H1 (cell line): ENCODE results near the gene SCNN1A. TPM values are rescaled to one million over a fixed set of nuclear protein-coding genes. Genes with fewer than 3 reads are reported as not detected.

Experiments
- CTCF ChIA-PET: fragments of 300-600 bp; sonication (Branson Sonifier 250); formaldehyde crosslinking; loops from one replicate; lab custom pipeline; 2021; ENCODE audit not compliant: partially characterized antibody; lab: Charles Lee
- POLR2A ChIA-PET: fragments of 300-600 bp; sonication (Branson Sonifier 250); formaldehyde crosslinking; loops from one replicate; lab custom pipeline; 2021; ENCODE audit warnings: inconsistent platforms; ENCODE audit not compliant: partially characterized antibody; lab: Charles Lee
- DNase-seq, 2 experiments: peaks; one replicate each; pipeline versions ENCODE4 v3.0.0 to v3.0.0-alpha.2; 2010 to 2022; ENCODE audit warnings: low spot score in 2 of 2, low read depth in 1 of 2, mixed read lengths in 1 of 2
- FAIRE-seq: peaks from 2 replicates; lab custom pipeline; 2011; peaks lifted over from hg19 to GRCh38; lab: Jason Lieb, UNC
- H2AFZ ChIP-seq: 2 replicates; pipeline ENCODE4 v1.8.1; 2012; ENCODE audit warnings: low read length, inconsistent platforms
- H2AK5ac ChIP-seq: 2 replicates; pipeline ENCODE4 v1.6.1; 2013; ENCODE audit warnings: low read depth, low read length
- H2BK120ac ChIP-seq: replicated peaks from 2 replicates; pipeline ENCODE3; 2013; ENCODE audit warnings: low read depth, low read length, inconsistent platforms
- H2BK12ac ChIP-seq: 2 replicates; pipeline ENCODE4 v1.6.1; 2013; ENCODE audit warnings: low read depth, low read length
- H2BK15ac ChIP-seq: 2 replicates; pipeline ENCODE4 v1.6.1; 2013; ENCODE audit warnings: low read length
- H2BK20ac ChIP-seq: 2 replicates; pipeline ENCODE4 v1.6.1; 2013; ENCODE audit warnings: low read length
- H2BK5ac ChIP-seq: 2 replicates; pipeline ENCODE4 v1.6.1; 2013; ENCODE audit warnings: low read depth, low read length
- H3K14ac ChIP-seq: 2 replicates; pipeline ENCODE4 v1.6.1; 2013; ENCODE audit warnings: inconsistent platforms; ENCODE audit not compliant: insufficient read length
- H3K18ac ChIP-seq: 2 replicates; pipeline ENCODE4 v1.6.1; 2013; ENCODE audit warnings: low read length; ENCODE audit errors: extremely low read depth
- H3K23ac ChIP-seq: 2 replicates; pipeline ENCODE4 v1.6.1; 2013; ENCODE audit warnings: inconsistent platforms; ENCODE audit not compliant: insufficient read length
- H3K23me2 ChIP-seq: 2 replicates; pipeline ENCODE4 v1.6.1; 2013; ENCODE audit warnings: low read depth, low read length
- H3K27ac ChIP-seq: 2 replicates; pipeline ENCODE4 v1.6.1; 2011; ENCODE audit warnings: low read depth, low read length, inconsistent platforms
- H3K27me3 ChIP-seq, 4 experiments: replicated peaks in 1 of 4; 1 replicate in 1 of 4; 2 replicates in 3 of 4; pipeline versions ENCODE4 v1.6.1 to v1.8.1; 2011 to 2013; ENCODE audit warnings: low read length in 3 of 4, mild to moderate bottlenecking in 3 of 4, inconsistent platforms in 2 of 4, mixed read lengths in 2 of 4, moderate library complexity in 1 of 4; ENCODE audit not compliant: control insufficient read depth in 3 of 4, insufficient read depth in 3 of 4; ENCODE audit errors: extremely low read depth in 1 of 4
- H3K36me3 ChIP-seq, 4 experiments: 2 replicates each; pipeline versions ENCODE4 v1.6.1 to v1.8.1; 2011 to 2013; ENCODE audit warnings: mild to moderate bottlenecking in 4 of 4, low read length in 3 of 4, moderate library complexity in 2 of 4, control low read depth in 1 of 4, inconsistent platforms in 1 of 4; ENCODE audit not compliant: insufficient read depth in 4 of 4, control insufficient read depth in 2 of 4
- H3K4ac ChIP-seq: replicated peaks from 2 replicates; pipeline ENCODE3; 2013; ENCODE audit warnings: low read length, low read depth, mixed read lengths, inconsistent platforms; ENCODE audit not compliant: insufficient read length
- H3K4me1 ChIP-seq, 4 experiments: replicated peaks in 1 of 4; 1 replicate in 1 of 4; 2 replicates in 3 of 4; pipeline versions ENCODE4 v1.6.1 to v1.8.1; 2011 to 2013; ENCODE audit warnings: low read length in 3 of 4, inconsistent platforms in 2 of 4, mixed read lengths in 1 of 4; ENCODE audit not compliant: insufficient read depth in 4 of 4, control insufficient read depth in 3 of 4
- H3K4me2 ChIP-seq, 2 experiments: 2 replicates each; pipeline versions ENCODE4 v1.6.1 to v1.8.1; 2011 to 2013; ENCODE audit warnings: low read depth in 2 of 2, low read length in 2 of 2, control low read depth in 1 of 2, inconsistent platforms in 1 of 2, mild to moderate bottlenecking in 1 of 2; ENCODE audit not compliant: insufficient read depth in 1 of 2
- H3K4me3 ChIP-seq, 4 experiments: fragments of 200-600, 300-600 bp in 1 of 4; sonication (generic), shearing (Covaris generic), sonication (Bioruptor Twin) in 1 of 4; 2 replicates each; pipeline versions ENCODE4 v1.5.1 to v1.8.1; 2011 to 2016; ENCODE audit warnings: low read length in 4 of 4, low read depth in 3 of 4, control low read depth in 2 of 4, inconsistent platforms in 2 of 4, mild to moderate bottlenecking in 2 of 4, mixed read lengths in 1 of 4, moderate library complexity in 1 of 4; ENCODE audit not compliant: insufficient read depth in 2 of 4; ENCODE audit errors: extremely low read depth in 1 of 4
- H3K56ac ChIP-seq: replicated peaks from 2 replicates; pipeline ENCODE3; 2013; ENCODE audit warnings: low read depth, mild to moderate bottlenecking, mixed read lengths, low read length, inconsistent platforms; ENCODE audit not compliant: insufficient read length
- H3K79me1 ChIP-seq: 2 replicates; pipeline ENCODE4 v1.6.1; 2013; ENCODE audit warnings: low read depth, low read length, control low read depth
- H3K79me2 ChIP-seq, 2 experiments: 2 replicates each; pipeline versions ENCODE4 v1.6.1 to v1.8.1; 2012 to 2013; ENCODE audit warnings: low read length in 2 of 2, mild to moderate bottlenecking in 2 of 2, inconsistent platforms in 1 of 2; ENCODE audit not compliant: insufficient read depth in 2 of 2, control insufficient read depth in 1 of 2
- H3K9ac ChIP-seq, 4 experiments: replicated peaks in 1 of 4; 1 replicate in 1 of 4; 2 replicates in 3 of 4; pipeline versions ENCODE4 v1.6.1 to v1.8.1; 2011 to 2013; ENCODE audit warnings: low read depth in 3 of 4, low read length in 3 of 4, control low read depth in 2 of 4, mild to moderate bottlenecking in 2 of 4, moderate library complexity in 2 of 4, inconsistent platforms in 1 of 4; ENCODE audit errors: extremely low read depth in 1 of 4
- H3K9me3 ChIP-seq, 2 experiments: 2 replicates each; pipeline versions ENCODE4 v1.6.1 to v1.8.1; 2012 to 2013; ENCODE audit warnings: mild to moderate bottlenecking in 2 of 2, moderate library complexity in 2 of 2, control low read depth in 1 of 2, inconsistent platforms in 1 of 2, low read depth in 1 of 2, low read length in 1 of 2, mixed read lengths in 1 of 2; ENCODE audit not compliant: insufficient read depth in 2 of 2
- H4K20me1 ChIP-seq, 2 experiments: replicated peaks in 1 of 2; 2 replicates each; pipeline versions ENCODE3 to v1.8.1; 2011 to 2013; ENCODE audit warnings: inconsistent platforms in 2 of 2, low read length in 2 of 2, mild to moderate bottlenecking in 1 of 2; ENCODE audit not compliant: insufficient read depth in 2 of 2, control insufficient read depth in 1 of 2
- H4K5ac ChIP-seq: 2 replicates; pipeline ENCODE4 v1.6.1; 2013; ENCODE audit warnings: low read length, low read depth, mixed read lengths, inconsistent platforms; ENCODE audit not compliant: insufficient read length
- H4K8ac ChIP-seq: 2 replicates; pipeline ENCODE4 v1.8.0; 2013; ENCODE audit warnings: mild to moderate bottlenecking, moderate library complexity, low read length, inconsistent platforms; ENCODE audit not compliant: insufficient read depth; ENCODE audit errors: extremely low read depth
- H4K91ac ChIP-seq: replicated peaks from 2 replicates; pipeline ENCODE3; 2013; ENCODE audit warnings: low read length, mixed read lengths, inconsistent platforms; ENCODE audit not compliant: insufficient read length
- POLR2AphosphoS5 ChIP-seq: IDR thresholded peaks from 2 replicates; pipeline ENCODE4 v1.6.1; 2011; ENCODE audit warnings: low read depth, low read length
- SUZ12 ChIP-seq: fragments of 200-600 bp; sonication (generic); IDR thresholded peaks from 2 replicates; pipeline ENCODE4 v1.6.1; 2012; ENCODE audit warnings: mild to moderate bottlenecking, inconsistent platforms, low read length, moderate library complexity, mixed read lengths
- TEAD4 ChIP-seq: IDR thresholded peaks from 2 replicates; pipeline ENCODE4 v1.6.1; 2012; ENCODE audit warnings: low read depth, low read length, inconsistent platforms, mixed read lengths
- WGBS, 2 experiments: shearing (Covaris generic) in 1 of 2; methylation state at CpG; one replicate each; pipeline versions ENCODE4 v1.1.6 to v1.1.7; 2013 to 2015; ENCODE audit warnings: low lambda C conversion rate in 2 of 2, mixed read lengths in 2 of 2, inconsistent platforms in 1 of 2, low coverage in 1 of 2, missing lambda C conversion rate in 1 of 2; ENCODE audit not compliant: insufficient replicate concordance in 2 of 2, insufficient coverage in 1 of 2, insufficient read length in 1 of 2; ENCODE audit errors: extremely low coverage in 1 of 2, missing lambda C conversion rate in 1 of 2; 5-methylcytosine and 5-hydroxymethylcytosine counted together
- polyA plus RNA-seq, 7 experiments: library from polyadenylated mRNA; depleted of rRNA in 3 of 7; stranded (reverse) in 5 of 7; unstranded in 2 of 7; fragments of >200 nt in 5 of 7; fragments of 200-250 nt in 2 of 7; gene quantifications; 1 replicate in 5 of 7; 2 replicates in 1 of 7; 4 replicates in 1 of 7; pipeline versions ENCODE4 v1.2.1 to v1.2.3, GENCODE V29; 2011 to 2013; ENCODE audit warnings: missing spikeins in 2 of 7, mixed read lengths in 2 of 7
- total RNA-seq: library from RNA; stranded (reverse); fragmentation: NEBNext Ultra II Directional; extraction: Animal tissue kit (Norgen Biotek cat#: 25700); gene quantifications from 2 replicates; pipeline ENCODE4 v1.2.1, GENCODE V29; 2021
- TF ChIP-seq, protein P1 (sequence below): IDR thresholded peaks from 2 replicates; pipeline ENCODE4 v1.6.1; 2012; ENCODE audit warnings: inconsistent platforms
- TF ChIP-seq, protein P2 (sequence below), 3 experiments: IDR thresholded peaks; 1 replicate in 2 of 3; 2 replicates in 1 of 3; pipeline versions ENCODE4 v1.5.1 to v1.6.1; 2011; ENCODE audit warnings: low read length in 3 of 3, mild to moderate bottlenecking in 3 of 3, inconsistent platforms in 2 of 3, low read depth in 1 of 3, moderate library complexity in 1 of 3; ENCODE audit not compliant: insufficient read depth in 1 of 3; ENCODE audit errors: control extremely low read depth in 1 of 3
- TF ChIP-seq, protein P3 (sequence below): IDR thresholded peaks from 2 replicates; pipeline ENCODE4 v1.6.1; 2012; ENCODE audit warnings: inconsistent platforms

SCNN1A gene
- total and polyA plus RNA-seq, 2 of the 8 experiments (the other 6 are each of a cell fraction or from before 2014, with no cell fraction given), result 85.5 to 156 TPM

DNA sequence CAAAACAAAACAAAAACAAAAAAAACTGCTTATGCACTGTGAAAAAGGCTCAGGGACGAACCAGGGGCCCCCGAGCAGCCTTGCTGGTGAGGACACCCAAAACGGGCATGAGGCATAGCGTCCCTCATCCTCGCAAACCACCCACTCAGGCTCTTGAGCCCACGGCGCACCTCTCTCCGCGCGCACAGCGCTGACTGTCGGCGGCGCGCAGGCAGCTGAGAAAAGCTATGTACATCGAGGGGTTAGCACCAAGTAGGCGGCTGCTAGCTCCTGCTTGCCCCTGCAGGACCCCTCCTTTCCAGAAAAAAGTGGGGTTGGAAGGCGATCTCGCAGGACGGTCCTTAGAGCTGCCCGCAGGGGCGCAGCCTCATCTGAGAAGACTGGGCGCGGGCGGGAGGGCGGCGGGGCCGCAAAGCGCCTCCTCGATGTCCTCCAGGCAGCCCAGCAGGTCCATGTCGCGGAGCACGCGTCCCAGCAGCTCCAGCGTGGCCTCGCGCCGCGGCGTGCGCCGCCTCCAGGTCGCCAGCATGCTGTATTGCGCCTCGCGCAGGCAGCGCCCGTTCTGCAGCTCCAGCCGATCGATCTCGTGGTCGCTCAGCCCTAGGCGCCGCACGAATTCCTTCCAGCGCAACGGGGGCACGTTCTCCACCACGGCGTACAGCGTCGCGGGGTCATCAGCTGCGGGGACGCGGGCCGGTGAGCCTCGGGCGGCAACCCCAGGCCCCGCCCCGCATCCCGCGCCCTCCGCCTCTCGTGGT, 46.2 kb downstream of the SCNN1A start:
- peaks cover 0 to 6% of the 10 kb centered on the region in 2 experiments; a peak in 2 of 4 replicates for H3K79me2 ChIP-seq
- H2BK15ac ChIP-seq, result no peak overlapping the region
- no peak overlapping the region for H4K5ac ChIP-seq
- H3K36me3 ChIP-seq, result peaks cover 17 to 47% (median 29%) of the 10 kb centered on the region in 4 experiments; a peak in 5 of 8 replicates
- peak overlapping the region; percentile 50; the same call in 1 of the 2 replicates for H2BK12ac ChIP-seq
- no peak overlapping the region for H2BK20ac ChIP-seq
- CTCF ChIA-PET, result interaction anchor here (0.6 to 7.8 kb wide), 15 partner anchors 8 to 292 kb away, joined by 3 to 109 read pairs (median 5); partner anchors contain the start of genes SCNN1A, TNFRSF1A and VAMP1
- no peaks in the 10 kb centered on the region for H3K27me3 ChIP-seq
- POLR2A ChIA-PET, result interaction anchor here (0.6 to 17.5 kb wide), 15 partner anchors 9 to 205 kb away, joined by 3 to 286 read pairs (median 6); partner anchors contain the start of genes GAPDH, LTBR, SCNN1A and TNFRSF1A
- 77% methylated on average over 51 of the region's 75 CpGs; no CpG with 5 or more reads in 1 of the 2 experiments for WGBS, 2 experiments
- H4K8ac ChIP-seq, result peak overlapping the region; percentile 84; the same call in 1 of the 2 replicates
- H2BK120ac ChIP-seq, result no peak overlapping the region
- no peak overlapping the region for H3K56ac ChIP-seq
- no peaks in the 10 kb centered on the region for H3K9me3 ChIP-seq
- no peak for FAIRE-seq
- peak in 1 of 2 experiments; percentile 77 for DNase-seq
- no peak overlapping the region for H4K91ac ChIP-seq
- H3K4ac ChIP-seq, result no peak overlapping the region
- H4K20me1 ChIP-seq, result no peaks in the 10 kb centered on the region
- no peaks in the 10 kb centered on the region; the same call in 1 of the 2 replicates for H3K79me1 ChIP-seq
- no peaks in the 10 kb centered on the region; the same call in 1 of the 2 replicates for H3K23me2 ChIP-seq
- H3K18ac ChIP-seq, result peak overlapping the region; percentile 60
- no peak overlapping the region for H2AFZ ChIP-seq
- H3K9ac ChIP-seq, result peak overlapping the region in 2 of 4 experiments; percentile 8 to 15; a peak in 2 of 7 replicates
- H3K23ac ChIP-seq, result no peak overlapping the region
- H3K14ac ChIP-seq, result no peak overlapping the region
- H2BK5ac ChIP-seq, result peak overlapping the region; percentile 60
- H3K27ac ChIP-seq, result no peak overlapping the region
- H3K4me2 ChIP-seq, result peak overlapping the region; percentile 14 to 25; a peak in 3 of 4 replicates
- no peak overlapping the region for H2AK5ac ChIP-seq
- no peak overlapping the region; a peak in 1 of 8 replicates for H3K4me3 ChIP-seq
- H3K4me1 ChIP-seq, result peaks cover 5 to 37% (median 21%) of the 10 kb centered on the region in 4 experiments
- TF ChIP-seq, protein P1, sequence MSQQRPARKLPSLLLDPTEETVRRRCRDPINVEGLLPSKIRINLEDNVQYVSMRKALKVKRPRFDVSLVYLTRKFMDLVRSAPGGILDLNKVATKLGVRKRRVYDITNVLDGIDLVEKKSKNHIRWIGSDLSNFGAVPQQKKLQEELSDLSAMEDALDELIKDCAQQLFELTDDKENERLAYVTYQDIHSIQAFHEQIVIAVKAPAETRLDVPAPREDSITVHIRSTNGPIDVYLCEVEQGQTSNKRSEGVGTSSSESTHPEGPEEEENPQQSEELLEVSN, result peak; percentile 74
- TF ChIP-seq TEAD4 (0 out of 2 replicates have a peak, but pooled peaks have one; percentile 22), SUZ12 (no peak), POLR2AphosphoS5 (peak; percentile 55)
- TF ChIP-seq, protein P2, sequence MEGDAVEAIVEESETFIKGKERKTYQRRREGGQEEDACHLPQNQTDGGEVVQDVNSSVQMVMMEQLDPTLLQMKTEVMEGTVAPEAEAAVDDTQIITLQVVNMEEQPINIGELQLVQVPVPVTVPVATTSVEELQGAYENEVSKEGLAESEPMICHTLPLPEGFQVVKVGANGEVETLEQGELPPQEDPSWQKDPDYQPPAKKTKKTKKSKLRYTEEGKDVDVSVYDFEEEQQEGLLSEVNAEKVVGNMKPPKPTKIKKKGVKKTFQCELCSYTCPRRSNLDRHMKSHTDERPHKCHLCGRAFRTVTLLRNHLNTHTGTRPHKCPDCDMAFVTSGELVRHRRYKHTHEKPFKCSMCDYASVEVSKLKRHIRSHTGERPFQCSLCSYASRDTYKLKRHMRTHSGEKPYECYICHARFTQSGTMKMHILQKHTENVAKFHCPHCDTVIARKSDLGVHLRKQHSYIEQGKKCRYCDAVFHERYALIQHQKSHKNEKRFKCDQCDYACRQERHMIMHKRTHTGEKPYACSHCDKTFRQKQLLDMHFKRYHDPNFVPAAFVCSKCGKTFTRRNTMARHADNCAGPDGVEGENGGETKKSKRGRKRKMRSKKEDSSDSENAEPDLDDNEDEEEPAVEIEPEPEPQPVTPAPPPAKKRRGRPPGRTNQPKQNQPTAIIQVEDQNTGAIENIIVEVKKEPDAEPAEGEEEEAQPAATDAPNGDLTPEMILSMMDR (IDR thresholded peaks at IDR 0.05; ENCODE audit: control extremely low read depth in 1 of 3, insufficient read depth in 1 of 3, low read depth in 1 of 3, low read length in 3 of 3), result peak in 1 of 3 experiments; percentile 19; a peak in 1 of 4 replicates
- TF ChIP-seq, protein P3, sequence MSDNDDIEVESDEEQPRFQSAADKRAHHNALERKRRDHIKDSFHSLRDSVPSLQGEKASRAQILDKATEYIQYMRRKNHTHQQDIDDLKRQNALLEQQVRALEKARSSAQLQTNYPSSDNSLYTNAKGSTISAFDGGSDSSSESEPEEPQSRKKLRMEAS, result peak; percentile 89
